Stimulated activated CD4-positive, alpha-beta T cell treated with anti-CD3 and anti-CD28 coated beads, Interleukin-15, amount 100 ng/mL, for 1 hour (primary cell): ENCODE data around the gene LMO7.

Experiments
- DNase-seq, 2 donors: peaks; one replicate each; pipeline ENCODE4 v3.0.0-alpha.2; 2020; ENCODE audit warnings: low read depth in 1 of 2, low spot score in 1 of 2

LMO7 gene

GRCh38 chr13:75832812-75833211 lies 196.7 kb downstream of the LMO7 start:
- no peak for DNase-seq

DNA sequence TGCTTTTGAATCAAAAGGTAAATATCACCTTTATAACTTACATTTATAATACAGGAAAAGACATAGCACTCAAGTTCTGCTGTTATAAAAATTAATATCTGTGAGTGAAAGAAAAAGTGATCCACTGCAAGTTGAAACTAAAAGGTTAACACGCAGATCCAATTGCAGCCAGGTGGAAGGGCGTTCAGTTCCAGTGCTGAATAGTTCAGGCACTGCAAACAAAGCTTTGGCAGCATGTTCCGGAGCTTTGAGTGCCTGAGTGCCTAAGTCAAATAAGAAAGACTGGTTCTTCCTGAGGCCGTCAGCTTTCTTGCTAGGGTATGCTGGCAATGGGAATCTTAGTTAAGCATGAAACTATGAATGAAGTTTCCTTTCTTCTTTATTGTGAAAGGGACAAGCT lies 200.3 kb downstream of the LMO7 start:
- DNase-seq = no peak

- DNase-seq = no peak
Measured at GRCh38 chr13:75838366-75839005, 202.4 kb downstream of the LMO7 start.

GRCh38 chr13:75839406-75839805 lies 203.3 kb downstream of the LMO7 start:
- DNase-seq = no peak

DNA sequence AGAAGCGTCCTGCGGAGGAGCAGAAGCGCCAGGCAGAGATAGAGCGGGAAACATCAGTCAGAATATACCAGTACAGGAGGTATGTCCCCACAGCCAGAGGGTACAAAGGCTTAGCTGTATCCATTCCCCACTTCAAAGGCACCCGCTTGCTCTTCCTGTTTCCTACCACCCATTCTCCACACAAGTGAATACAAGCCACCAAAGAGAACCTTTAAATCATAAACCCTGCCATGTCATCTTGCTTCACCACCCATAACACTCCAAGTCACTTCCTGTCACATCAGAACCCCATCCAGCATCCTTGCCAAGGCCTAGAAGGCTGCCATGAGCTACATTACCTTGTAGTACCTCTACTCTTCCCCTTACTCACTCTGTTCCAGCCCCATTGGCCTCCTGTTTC lies 205.8 kb downstream of the LMO7 start:
- DNase-seq = no peak

- no peak for DNase-seq
Measured at GRCh38 chr13:75843074-75843473, 206.9 kb downstream of the LMO7 start.

- no peak for DNase-seq
Measured at GRCh38 chr13:75843991-75844390, 207.9 kb downstream of the LMO7 start.

DNA sequence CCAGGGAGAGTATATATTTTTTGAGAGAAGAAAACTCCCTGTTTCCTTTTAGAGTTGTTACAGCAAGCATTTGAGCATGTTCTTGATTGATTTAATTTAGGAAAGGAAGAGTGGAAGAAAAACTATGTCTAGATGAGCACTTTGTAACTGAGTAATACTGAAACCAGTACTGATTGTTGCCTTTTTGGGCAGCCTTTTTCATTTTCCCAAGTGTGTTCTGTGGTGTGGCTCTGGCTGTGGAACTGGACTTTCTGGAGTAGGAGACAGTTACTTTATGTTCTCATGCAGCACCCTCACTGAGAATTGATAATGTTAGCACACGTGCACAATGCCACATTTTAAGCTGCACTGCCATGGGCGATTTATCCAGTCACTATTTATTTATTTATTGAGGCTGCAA lies 211.5 kb downstream of the LMO7 start:
- DNase-seq = no peak

DNA sequence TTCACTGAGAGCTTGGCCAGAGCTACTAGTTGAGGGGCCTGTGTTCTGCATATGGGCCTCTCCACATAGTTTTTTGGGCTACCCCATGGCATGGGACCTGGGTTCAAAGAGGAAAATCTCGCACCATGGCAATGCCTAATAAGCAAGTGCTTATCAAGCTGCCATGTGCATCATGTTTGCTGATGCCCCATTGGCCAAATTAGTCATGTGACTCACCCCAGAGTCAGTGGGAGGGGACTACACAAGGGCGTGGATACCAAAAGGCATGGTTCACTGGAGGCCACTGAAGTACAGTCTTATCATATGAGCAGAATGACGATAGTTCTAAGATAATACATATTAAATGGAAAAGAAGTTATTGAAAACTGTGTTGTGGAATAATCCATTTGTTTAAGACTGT lies 214.8 kb downstream of the LMO7 start:
- DNase-seq = no peak

GRCh38 chr13:75855216-75855615 lies 219.1 kb downstream of the LMO7 start:
- no peak for DNase-seq

DNA sequence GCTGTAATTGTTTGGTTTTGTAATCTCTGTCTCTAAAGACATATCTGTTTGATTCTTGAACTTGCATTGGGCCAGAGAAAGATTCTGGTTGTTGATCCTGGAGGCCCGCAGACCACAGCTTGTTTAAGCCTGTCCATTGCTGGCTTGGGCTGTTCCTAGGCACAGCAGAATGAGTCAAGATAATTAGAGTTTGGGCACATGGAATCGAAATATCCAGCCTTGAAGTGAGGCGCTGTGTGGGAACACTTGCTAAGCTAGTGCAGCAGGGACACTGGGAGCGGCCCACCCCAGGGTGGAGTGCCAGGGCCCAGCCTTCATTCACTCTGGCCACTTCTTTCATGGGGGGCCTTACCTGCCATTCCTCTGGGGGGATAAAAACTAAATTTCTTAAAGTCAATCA lies 219.7 kb downstream of the LMO7 start:
- DNase-seq = no peak

DNA sequence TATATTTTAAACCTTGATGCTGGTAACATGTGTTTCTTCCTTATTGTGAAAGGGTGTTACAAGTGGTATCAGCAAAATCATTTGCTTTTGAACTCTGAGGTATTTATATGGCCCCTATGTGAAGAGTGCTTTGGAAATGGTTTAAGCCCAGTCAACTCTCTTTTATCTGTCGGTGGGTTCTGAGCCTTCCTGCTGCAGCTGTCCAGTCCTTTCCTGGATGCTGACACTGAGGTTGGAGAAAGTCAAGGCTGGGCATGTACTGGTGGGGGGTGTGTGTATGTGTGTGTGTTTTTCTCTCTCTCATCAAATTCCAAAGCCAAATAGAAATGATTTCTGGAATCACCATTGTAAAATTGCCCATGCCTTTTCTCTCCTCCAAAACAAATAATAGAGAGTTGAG lies 221.2 kb downstream of the LMO7 start:
- no peak for DNase-seq

- no peak for DNase-seq
Measured at GRCh38 chr13:75860935-75861334, 224.8 kb downstream of the LMO7 start.

GRCh38 chr13:75861786-75862185 lies 225.7 kb downstream of the LMO7 start:
- no peak for DNase-seq

- DNase-seq = no peak
Measured at GRCh38 chr13:75864718-75865117, 228.6 kb downstream of the LMO7 start.

DNA sequence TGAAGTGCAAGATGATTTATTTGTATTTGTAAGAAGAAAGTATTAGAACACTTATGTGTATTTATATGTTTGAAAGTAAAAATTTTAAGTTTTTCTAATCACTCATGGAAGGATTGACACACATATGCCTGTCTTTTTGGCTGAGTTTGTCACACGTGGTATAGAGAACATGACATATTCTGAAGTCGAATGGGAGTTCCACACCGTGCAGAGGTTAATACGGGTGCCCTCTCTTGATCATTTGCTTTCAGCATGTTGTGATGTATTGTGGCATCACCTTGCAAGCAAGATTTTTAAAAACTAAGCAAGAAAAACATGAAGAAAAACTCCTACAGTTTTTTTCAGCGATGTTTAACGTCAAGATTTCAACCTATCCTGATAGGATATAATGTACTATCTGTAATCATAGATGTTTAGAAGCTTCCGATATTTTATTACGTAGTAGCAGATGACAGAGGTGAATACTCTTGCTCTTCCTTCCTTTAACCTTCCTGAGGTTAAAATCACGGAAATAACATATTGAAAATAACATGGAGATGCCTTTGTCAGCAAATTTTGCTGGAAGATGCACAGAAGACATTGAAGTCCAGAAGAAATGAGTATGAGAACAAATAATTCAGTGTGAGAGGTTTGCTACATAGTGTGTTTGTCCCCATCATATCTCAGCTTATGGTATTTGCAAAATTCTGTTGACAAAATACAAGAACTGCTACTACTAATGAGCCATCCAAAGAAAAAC lies 231.4 kb downstream of the LMO7 start:
- DNase-seq = no peak

DNA sequence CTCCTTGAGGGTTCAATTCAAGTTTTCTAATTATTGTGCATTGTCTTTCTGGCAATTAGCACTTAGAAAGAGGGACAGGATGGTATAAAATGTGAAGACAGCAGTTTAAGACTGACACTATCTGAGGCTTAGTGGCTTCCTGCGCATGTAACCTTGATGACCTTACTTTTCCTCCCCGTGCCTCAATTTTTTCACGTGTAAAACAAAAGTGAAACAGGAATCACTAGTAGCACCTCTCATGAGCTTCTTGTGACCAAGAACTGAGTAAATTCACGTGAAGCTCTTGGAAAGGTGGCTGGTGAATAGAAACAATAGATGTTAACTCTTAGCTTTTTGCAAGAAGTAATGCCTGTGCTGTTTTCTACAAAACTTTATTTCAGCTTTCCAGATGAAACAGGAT lies 233.9 kb downstream of the LMO7 start:
- DNase-seq = no peak

DNA sequence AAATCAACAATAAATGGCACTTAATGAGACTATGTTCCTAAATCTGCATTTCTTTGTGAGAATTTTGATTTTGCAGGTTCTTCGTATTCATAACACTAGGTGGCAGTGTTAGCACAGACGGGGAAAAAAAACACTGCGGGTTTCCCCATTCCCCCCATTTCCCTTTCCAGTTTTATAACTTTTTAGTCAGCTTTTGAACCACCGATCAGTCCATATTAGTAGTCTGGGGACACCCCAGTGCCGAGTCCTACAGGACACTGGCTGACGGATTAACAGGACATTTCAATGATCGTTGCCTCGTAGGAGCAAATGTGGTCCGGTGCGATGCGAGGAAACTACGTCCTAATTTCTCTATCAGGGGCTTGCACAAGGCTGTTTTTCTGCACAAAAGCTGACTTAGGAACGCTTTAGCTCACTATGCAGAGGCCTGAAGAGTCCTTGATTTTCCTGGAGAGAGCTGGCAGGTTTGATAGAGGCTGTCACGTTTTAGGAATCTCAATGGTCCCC lies 234.3 kb downstream of the LMO7 start:
- DNase-seq = peak in 1 of 2 donors; percentile 3

DNA sequence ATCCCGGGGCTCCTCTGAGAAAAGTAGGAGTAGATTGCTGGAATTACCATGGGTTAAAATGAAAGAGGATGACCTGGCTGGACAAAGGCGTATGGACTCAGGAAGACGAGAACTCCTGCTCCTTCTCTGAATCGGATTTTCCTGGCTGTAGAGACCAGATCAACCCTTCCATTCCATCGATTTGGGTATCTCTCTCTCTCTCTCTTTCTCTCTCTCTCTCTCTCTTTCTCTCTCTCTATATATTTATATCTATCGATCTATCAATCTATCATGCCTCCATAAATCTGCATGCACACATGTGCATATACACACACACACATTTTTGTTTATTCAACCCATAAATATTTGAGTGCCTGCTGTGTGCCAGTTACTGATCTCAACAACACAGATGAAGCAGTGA lies 234.9 kb downstream of the LMO7 start:
- DNase-seq = no peak

DNA sequence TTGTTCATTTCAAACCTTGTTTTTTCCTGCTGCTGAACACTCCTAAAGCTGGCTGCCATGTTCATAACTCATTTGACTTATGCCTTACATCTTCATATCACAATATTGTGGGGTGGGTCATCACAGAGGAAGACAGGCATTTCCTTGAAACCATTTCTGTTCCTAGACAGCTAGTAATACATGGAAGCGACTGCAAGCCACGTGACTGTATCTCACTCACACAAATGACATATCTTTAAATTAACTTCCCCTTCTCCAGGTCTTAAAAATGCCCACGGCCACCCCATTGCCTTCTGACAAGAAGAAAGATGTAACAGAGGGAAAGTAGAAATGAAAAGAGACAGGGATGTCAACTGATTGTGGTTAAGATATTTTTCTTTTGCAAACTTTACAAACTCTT lies 236.8 kb downstream of the LMO7 start:
- DNase-seq = no peak

DNA sequence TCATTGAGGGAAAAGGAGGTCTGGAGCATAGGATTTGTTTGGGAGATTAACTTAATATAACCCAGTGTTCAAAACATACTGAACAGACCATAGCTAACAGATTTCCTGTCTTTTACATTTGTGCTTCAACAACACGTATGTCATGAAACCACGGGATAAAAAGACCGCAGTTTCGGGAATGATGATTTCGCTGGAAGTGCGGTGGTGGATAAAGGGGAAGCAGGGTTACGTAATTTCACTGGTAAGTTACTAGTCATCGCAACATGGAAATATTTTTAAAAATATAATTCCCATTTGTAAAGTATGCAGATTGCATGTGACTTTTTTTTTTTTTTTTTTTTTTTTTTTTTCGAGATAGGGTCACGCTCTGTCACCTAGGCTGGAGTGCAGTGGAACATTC lies 237.4 kb downstream of the LMO7 start:
- no peak for DNase-seq

GRCh38 chr13:75875450-75875849 lies 239.3 kb downstream of the LMO7 start:
- DNase-seq = no peak
